A673 (cell line): ENCODE measurements around the gene FSIP2. TPM values are rescaled to one million over a fixed set of nuclear protein-coding genes. Genes with fewer than 3 reads are reported as not detected.

Experiments used
- BruUV-seq: library from RNA; stranded (reverse); fragments of 400-500 nt; replicated peaks from 2 replicates; lab custom pipeline; 2021; lab: Mats Ljungman, UMichigan
- CTCF ChIA-PET: fragments of 300-600 bp; sonication (Branson Sonifier 250); formaldehyde crosslinking; loops from one replicate; lab custom pipeline; 2022; ENCODE audit warnings: antibody characterized with exemption; lab: Charles Lee
- POLR2A ChIA-PET: fragments of 300-600 bp; sonication (Branson Sonifier 250); formaldehyde crosslinking; loops from one replicate; lab custom pipeline; 2022; ENCODE audit warnings: antibody characterized with exemption; ENCODE audit not compliant: low non-redundant PET; lab: Charles Lee
- DNase-seq: peaks from one replicate; pipeline ENCODE4 v3.0.0-alpha.2; 2015; ENCODE audit warnings: low spot score
- H3K27ac ChIP-seq: fragments of 200-600 bp; sonication (generic); 2 replicates; pipeline ENCODE4 v1.5.1; 2016; ENCODE audit warnings: mixed run types, low read depth, mild to moderate bottlenecking, mixed read lengths, antibody characterized with exemption, low read length; ENCODE audit not compliant: poor library complexity, severe bottlenecking
- H3K27me3 ChIP-seq: fragments of 200-600 bp; sonication (generic); replicated peaks from 2 replicates; pipeline ENCODE4 v1.6.1; 2017; ENCODE audit warnings: mixed run types, low read depth, mild to moderate bottlenecking, mixed read lengths, antibody characterized with exemption, low read length; ENCODE audit not compliant: insufficient read depth, poor library complexity
- H3K36me3 ChIP-seq: fragments of 200-600 bp; sonication (generic); 2 replicates; pipeline ENCODE4 v1.6.1; 2016; ENCODE audit warnings: mixed run types, mild to moderate bottlenecking, mixed read lengths, antibody characterized with exemption, low read length; ENCODE audit not compliant: insufficient read depth, poor library complexity, severe bottlenecking
- H3K4me1 ChIP-seq: fragments of 200-600 bp; sonication (generic); 2 replicates; pipeline ENCODE4 v1.6.1; 2017; ENCODE audit warnings: mixed run types, mild to moderate bottlenecking, mixed read lengths, antibody characterized with exemption, low read length; ENCODE audit not compliant: insufficient read depth, poor library complexity, severe bottlenecking
- H3K4me3 ChIP-seq: fragments of 200-600 bp; sonication (generic); 2 replicates; pipeline ENCODE4 v1.5.1; 2016; ENCODE audit warnings: low read depth, mixed run types, mild to moderate bottlenecking, mixed read lengths, low read length; ENCODE audit not compliant: poor library complexity, severe bottlenecking
- H3K9me3 ChIP-seq: fragments of 200-600 bp; sonication (generic); 2 replicates; pipeline ENCODE4 v1.6.1; 2016; ENCODE audit warnings: mixed run types, low read depth, mild to moderate bottlenecking, mixed read lengths, antibody characterized with exemption, low read length; ENCODE audit not compliant: poor library complexity, severe bottlenecking
- CTCF ChIP-seq: fragments of 300-800, 200-600 bp; sonication (generic); conservative IDR thresholded peaks from 2 replicates; pipeline ENCODE4 v1.5.1; 2017; ENCODE audit warnings: low read depth, mild to moderate bottlenecking, antibody characterized with exemption, low read length, moderate library complexity, mixed read lengths
- EZH2 ChIP-seq: fragments of 200-600 bp; sonication (generic); IDR thresholded peaks from 2 replicates; pipeline ENCODE4 v1.6.1; 2017; ENCODE audit warnings: borderline replicate concordance, low read depth, mild to moderate bottlenecking, mixed read lengths, antibody characterized with exemption, low read length; ENCODE audit not compliant: poor library complexity, severe bottlenecking
- intact Hi-C: fragments of 100-400 bp; cut with micrococcal nuclease; formaldehyde crosslinking; loops from one replicate; pipeline ENCODE4 v1.10.0; 2022; ENCODE audit not compliant: unreplicated experiment
- total RNA-seq: library from RNA; stranded (reverse); gene quantifications from 2 replicates; pipeline ENCODE4 v1.2.3, GENCODE V29; 2021

FSIP2 gene
- total RNA-seq, 1 experiment from 2014 or later = 0.21 TPM

DNA sequence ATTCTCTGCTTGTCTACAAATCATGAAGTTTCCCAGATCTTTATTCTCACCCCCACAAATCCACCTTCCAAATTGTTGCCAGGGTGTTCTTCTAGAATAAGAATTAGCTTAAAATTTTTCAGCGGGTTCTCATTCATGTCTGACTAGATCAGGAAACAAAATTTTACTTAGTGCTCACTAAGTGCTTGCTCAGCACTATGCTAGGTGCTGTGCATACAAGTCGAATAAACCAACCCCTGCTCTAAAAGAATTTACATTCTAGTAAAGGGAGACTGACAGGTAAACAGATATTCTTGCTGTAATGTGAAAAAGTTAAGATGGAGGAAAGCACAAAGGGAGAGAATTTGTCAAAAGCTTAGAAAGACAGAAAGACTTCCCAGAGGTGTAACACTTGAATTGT, 2.4 kb upstream of the FSIP2 start:
- TF ChIP-seq EZH2 (no peak), CTCF (no peak)
- intact Hi-C loops = loop anchor here (5.0 to 10.0 kb wide), 3 partner anchors 214 to 1131 kb away; no protein-coding TSS in a partner anchor
- POLR2A ChIA-PET = no interaction called here
- Histone ChIP-seq H3K36me3 (no peaks in the 10 kb centered on the region), H3K4me3 (no peak overlapping the region), H3K27ac (no peak overlapping the region), H3K4me1 (no peaks in the 10 kb centered on the region), H3K9me3 (no peaks in the 10 kb centered on the region), H3K27me3 (no peaks in the 10 kb centered on the region)
- no peak for DNase-seq
- CTCF ChIA-PET = interaction anchor here (0.7 kb wide), 1 partner anchor 306 kb away, joined by 4 read pairs; no protein-coding TSS in a partner anchor
- no TSS peak for BruUV-seq

DNA sequence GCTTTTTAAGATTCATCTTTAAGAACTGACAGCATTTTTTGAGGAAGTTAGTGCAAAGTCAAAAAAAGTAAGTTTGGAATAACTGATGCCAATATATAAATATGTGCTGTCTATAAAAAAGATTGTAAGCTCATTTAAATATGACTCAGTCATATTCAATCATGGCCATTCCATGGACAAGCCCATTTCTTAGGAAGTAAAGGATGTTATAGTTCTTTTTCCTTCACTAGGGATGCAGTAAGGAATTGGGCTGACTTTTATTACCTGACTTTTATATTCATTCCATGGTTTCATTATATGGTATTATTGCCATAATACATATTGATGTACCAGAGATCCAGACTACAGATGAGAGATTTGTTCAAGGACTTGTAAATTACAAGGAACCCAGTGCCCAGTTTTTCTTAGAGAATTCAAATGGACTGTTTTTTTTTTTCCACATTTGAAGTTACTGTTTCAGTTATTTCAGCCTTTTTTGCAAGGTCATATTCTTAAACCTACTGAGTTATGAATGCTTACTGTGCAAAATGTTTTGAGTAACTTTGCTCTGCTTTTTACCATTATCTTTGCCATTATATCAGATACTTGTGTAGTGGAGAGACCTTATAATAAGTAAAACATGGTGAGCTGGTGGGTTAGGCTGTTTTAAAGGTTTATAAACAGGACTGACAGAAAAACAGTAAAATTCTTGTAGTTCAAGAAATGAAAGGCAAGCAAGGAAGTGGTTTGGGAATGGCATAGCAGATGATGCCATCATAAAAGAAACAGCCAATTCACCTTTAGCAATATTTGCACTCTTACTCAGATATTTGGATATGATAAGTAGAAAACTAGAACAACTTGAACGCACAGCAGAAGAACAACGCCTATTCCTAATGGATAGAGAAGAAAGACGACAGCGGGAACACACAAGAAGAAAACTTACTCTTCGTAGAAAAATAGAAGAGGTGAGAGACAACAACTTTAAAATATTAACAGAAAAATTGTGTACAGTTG, 7.6 kb downstream of the FSIP2 start:
- H3K27me3 ChIP-seq = no peaks in the 10 kb centered on the region
- TF ChIP-seq CTCF (no peak), EZH2 (no peak)
- DNase-seq = no peak
- no TSS peak for BruUV-seq
- H3K36me3 ChIP-seq = no peaks in the 10 kb centered on the region
- POLR2A ChIA-PET = no interaction called here
- no peaks in the 10 kb centered on the region for H3K9me3 ChIP-seq
- H3K4me1 ChIP-seq = no peaks in the 10 kb centered on the region
- no peak overlapping the region for H3K4me3 ChIP-seq
- intact Hi-C loops = loop anchor here (10.0 kb wide), 1 partner anchor 709 kb away; no protein-coding TSS in a partner anchor
- H3K27ac ChIP-seq = no peak overlapping the region
- CTCF ChIA-PET = no interaction called here

DNA sequence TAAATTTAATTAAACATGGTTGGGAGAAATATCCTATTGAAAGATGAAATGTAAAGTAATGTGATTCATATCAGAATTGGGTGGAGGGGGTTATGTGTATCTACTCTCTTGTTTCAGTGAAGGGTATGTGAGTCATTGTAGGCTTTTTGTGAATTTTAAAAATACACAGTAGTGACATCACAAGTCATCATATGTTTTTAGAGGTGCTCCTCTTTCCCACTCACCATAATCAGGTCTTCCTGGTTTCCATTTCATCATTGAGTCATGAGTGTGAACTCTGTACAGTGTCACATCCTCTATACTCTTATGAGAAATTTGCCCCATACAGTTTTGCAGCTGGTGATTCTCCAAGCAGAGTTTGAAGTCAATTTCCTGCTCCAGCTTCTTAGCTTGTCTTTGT, 18.8 kb downstream of the FSIP2 start:
- no peak for TF ChIP-seq EZH2
- TF ChIP-seq CTCF = no peak
- intact Hi-C loops = no loop called here
- H3K4me3 ChIP-seq = no peak overlapping the region
- no peaks in the 10 kb centered on the region for H3K27me3 ChIP-seq
- DNase-seq = no peak
- ChIA-PET CTCF (no interaction called here), POLR2A (no interaction called here)
- no peaks in the 10 kb centered on the region for H3K9me3 ChIP-seq
- BruUV-seq = no TSS peak
- H3K36me3 ChIP-seq = no peaks in the 10 kb centered on the region
- no peaks in the 10 kb centered on the region for H3K4me1 ChIP-seq
- H3K27ac ChIP-seq = no peak overlapping the region
